Tibial artery (tissue), 4 donors: ENCODE data around the gene LPP.

Experiments used
- DNase-seq, 2 donors: peaks; one replicate each; pipeline ENCODE4 v3.0.0-alpha.2; 2019
- H3K27ac ChIP-seq, 2 donors: fragments of 200-600 bp; sonication (generic) in 1 of 2; 1 replicate in 1 of 2; 2 replicates in 1 of 2; pipeline ENCODE4 v1.5.1; 2018 to 2019; ENCODE audit warnings: mild to moderate bottlenecking in 1 of 2
- H3K27me3 ChIP-seq, 2 donors: fragments of 200-600 bp; sonication (generic) in 1 of 2; one replicate each; pipeline versions ENCODE4 v1.5.1 to v1.6.0; 2016 to 2019
- H3K36me3 ChIP-seq, 3 donors: fragments of 200-600 bp; sonication (generic) in 2 of 3; one replicate each; pipeline ENCODE4 v1.5.1; 2016 to 2019; ENCODE audit warnings: mild to moderate bottlenecking in 2 of 3
- H3K4me1 ChIP-seq, 4 donors: fragments of 200-600 bp; sonication (generic) in 2 of 4; 1 replicate in 3 of 4; 2 replicates in 1 of 4; pipeline ENCODE4 v1.5.1; 2016 to 2019
- H3K4me3 ChIP-seq, 2 donors: fragments of 200-600 bp; sonication (generic) in 1 of 2; 1 replicate in 1 of 2; 2 replicates in 1 of 2; pipeline ENCODE4 v1.5.1; 2018 to 2019; ENCODE audit warnings: mild to moderate bottlenecking in 2 of 2
- H3K9me3 ChIP-seq, 3 donors: fragments of 200-600 bp; sonication (generic) in 1 of 3; one replicate each; pipeline ENCODE4 v1.5.1; 2016 to 2019
- CTCF ChIP-seq, 2 experiments: fragments of 200-600 bp in 1 of 2; fragments of 450-650 bp in 1 of 2; IDR thresholded peaks; one replicate each; pipeline ENCODE4 v1.5.1; 2017 to 2019; ENCODE audit warnings: antibody characterized with exemption in 2 of 2, mild to moderate bottlenecking in 1 of 2, moderate library complexity in 1 of 2
- intact Hi-C: fragments of 100-400 bp; cut with DNase I; formaldehyde crosslinking; loops from one replicate; pipeline ENCODE4 v1.15.0; 2023; ENCODE audit warnings: low total_unique reads

The LPP gene

GRCh38 chr3:188157407-188157806, 3.5 kb downstream of the LPP start:
- H3K27ac ChIP-seq: peak overlapping the region; percentile 95 to 96
- intact Hi-C loops: loop anchor here (10.0 kb wide), 1 partner anchor 787 kb away; no protein-coding TSS in a partner anchor
- TF ChIP-seq CTCF (IDR thresholded peaks at IDR 0.05): no peak
- H3K27me3 ChIP-seq: no peaks in the 10 kb centered on the region
- H3K4me1 ChIP-seq: peaks cover 0 to 80% (median 47%) of the 10 kb centered on the region in 4 donors
- no peaks in the 10 kb centered on the region for H3K9me3 ChIP-seq
- no peak for DNase-seq
- no peaks in the 10 kb centered on the region for H3K36me3 ChIP-seq
- H3K4me3 ChIP-seq: peak overlapping the region; percentile 68 to 81

GRCh38 chr3:188157971-188158370, 4.0 kb downstream of the LPP start:
- H3K27me3 ChIP-seq: no peaks in the 10 kb centered on the region
- H3K36me3 ChIP-seq: no peaks in the 10 kb centered on the region
- DNase-seq: no peak
- peak overlapping the region; percentile 95 to 96 for H3K27ac ChIP-seq
- peak overlapping the region; percentile 68 to 81 for H3K4me3 ChIP-seq
- no peak for TF ChIP-seq CTCF (IDR thresholded peaks at IDR 0.05)
- H3K9me3 ChIP-seq: no peaks in the 10 kb centered on the region
- intact Hi-C loops: loop anchor here (10.0 kb wide), 1 partner anchor 787 kb away; no protein-coding TSS in a partner anchor
- peaks cover 0 to 80% (median 50%) of the 10 kb centered on the region in 4 donors for H3K4me1 ChIP-seq

- Histone ChIP-seq H3K9me3 (no peaks in the 10 kb centered on the region), H3K36me3 (no peaks in the 10 kb centered on the region), H3K4me3 (peak overlapping the region; percentile 2 to 27), H3K27me3 (no peaks in the 10 kb centered on the region), H3K4me1 (peaks cover 0 to 87% (median 58%) of the 10 kb centered on the region in 4 donors), H3K27ac (peak overlapping the region; percentile 95 to 96)
- intact Hi-C loops: loop anchor here (10.0 kb wide), 1 partner anchor 786 kb away; no protein-coding TSS in a partner anchor
- no peak for TF ChIP-seq CTCF (IDR thresholded peaks at IDR 0.05)
- no peak for DNase-seq
Observed at GRCh38 chr3:188158731-188159310, 4.9 kb downstream of the LPP start.

- Histone ChIP-seq H3K27ac (peak overlapping the region; percentile 95 to 96), H3K36me3 (no peaks in the 10 kb centered on the region), H3K27me3 (no peaks in the 10 kb centered on the region), H3K4me1 (peaks cover 0 to 100% (median 67%) of the 10 kb centered on the region in 4 donors), H3K9me3 (no peaks in the 10 kb centered on the region), H3K4me3 (no peak overlapping the region)
- DNase-seq: no peak
- TF ChIP-seq CTCF (IDR thresholded peaks at IDR 0.05): no peak
- intact Hi-C loops: no loop called here
Observed at GRCh38 chr3:188160751-188161150, 6.8 kb downstream of the LPP start.

GRCh38 chr3:188164248-188164687, 10.3 kb downstream of the LPP start:
- no peak for DNase-seq
- intact Hi-C loops: no loop called here
- no peak for TF ChIP-seq CTCF (IDR thresholded peaks at IDR 0.05)
- H3K4me3 ChIP-seq: no peak overlapping the region
- no peaks in the 10 kb centered on the region for H3K27me3 ChIP-seq
- peak overlapping the region; percentile 59 to 96 for H3K27ac ChIP-seq
- no peaks in the 10 kb centered on the region for H3K36me3 ChIP-seq
- H3K4me1 ChIP-seq: peaks cover 0 to 100% (median 64%) of the 10 kb centered on the region in 4 donors
- H3K9me3 ChIP-seq: no peaks in the 10 kb centered on the region
